ENCODE data around the gene TACC3.

Gene TACC3

GRCh38 chr4:1725521-1725920 lies 4.2 kb downstream of the TACC3 start:
- no peak for DNase-seq

- DNase-seq = peak; percentile 38
Measured at GRCh38 chr4:1726146-1726934, 5.0 kb downstream of the TACC3 start.

DNA sequence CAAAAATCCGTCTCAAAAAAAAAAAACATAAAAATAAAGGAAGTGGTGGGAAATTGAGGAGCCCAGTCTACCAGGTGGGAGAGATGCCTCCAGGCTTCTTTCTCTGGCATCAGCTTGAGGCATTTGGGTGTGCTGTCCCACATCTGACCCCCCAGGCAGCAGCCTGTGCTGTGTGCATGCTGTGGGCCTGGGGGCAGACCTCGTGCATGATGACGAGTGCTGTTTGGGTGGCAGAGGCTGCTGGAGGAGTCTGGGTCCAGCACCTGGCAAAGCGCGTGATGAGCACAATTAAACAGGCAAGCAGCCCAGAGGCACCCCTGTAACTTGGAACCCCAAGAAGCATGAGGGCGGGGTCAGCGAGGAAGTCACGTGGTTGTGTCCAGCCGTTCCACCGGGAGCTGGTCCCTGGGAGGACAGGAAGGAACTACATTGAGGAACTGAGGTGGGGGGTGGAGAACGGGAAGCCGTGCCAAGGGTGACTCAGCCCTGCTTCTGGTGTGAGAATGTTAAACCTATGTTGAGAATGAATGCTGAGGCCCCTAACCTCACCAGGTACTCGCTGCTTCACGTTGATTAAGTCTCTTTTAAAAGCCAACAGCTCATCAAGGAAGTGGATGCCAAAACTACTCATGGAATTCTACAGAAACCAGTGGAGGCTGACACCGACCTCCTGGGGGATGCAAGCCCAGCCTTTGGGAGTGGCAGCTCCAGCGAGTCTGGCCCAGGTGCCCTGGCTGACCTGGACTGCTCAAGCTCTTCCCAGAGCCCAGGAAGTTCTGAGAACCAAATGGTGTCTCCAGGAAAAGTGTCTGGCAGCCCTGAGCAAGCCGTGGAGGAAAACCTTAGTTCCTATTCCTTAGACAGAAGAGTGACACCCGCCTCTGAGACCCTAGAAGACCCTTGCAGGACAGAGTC lies 6.1 kb downstream of the TACC3 start:
- DNase-seq = no peak

DNA sequence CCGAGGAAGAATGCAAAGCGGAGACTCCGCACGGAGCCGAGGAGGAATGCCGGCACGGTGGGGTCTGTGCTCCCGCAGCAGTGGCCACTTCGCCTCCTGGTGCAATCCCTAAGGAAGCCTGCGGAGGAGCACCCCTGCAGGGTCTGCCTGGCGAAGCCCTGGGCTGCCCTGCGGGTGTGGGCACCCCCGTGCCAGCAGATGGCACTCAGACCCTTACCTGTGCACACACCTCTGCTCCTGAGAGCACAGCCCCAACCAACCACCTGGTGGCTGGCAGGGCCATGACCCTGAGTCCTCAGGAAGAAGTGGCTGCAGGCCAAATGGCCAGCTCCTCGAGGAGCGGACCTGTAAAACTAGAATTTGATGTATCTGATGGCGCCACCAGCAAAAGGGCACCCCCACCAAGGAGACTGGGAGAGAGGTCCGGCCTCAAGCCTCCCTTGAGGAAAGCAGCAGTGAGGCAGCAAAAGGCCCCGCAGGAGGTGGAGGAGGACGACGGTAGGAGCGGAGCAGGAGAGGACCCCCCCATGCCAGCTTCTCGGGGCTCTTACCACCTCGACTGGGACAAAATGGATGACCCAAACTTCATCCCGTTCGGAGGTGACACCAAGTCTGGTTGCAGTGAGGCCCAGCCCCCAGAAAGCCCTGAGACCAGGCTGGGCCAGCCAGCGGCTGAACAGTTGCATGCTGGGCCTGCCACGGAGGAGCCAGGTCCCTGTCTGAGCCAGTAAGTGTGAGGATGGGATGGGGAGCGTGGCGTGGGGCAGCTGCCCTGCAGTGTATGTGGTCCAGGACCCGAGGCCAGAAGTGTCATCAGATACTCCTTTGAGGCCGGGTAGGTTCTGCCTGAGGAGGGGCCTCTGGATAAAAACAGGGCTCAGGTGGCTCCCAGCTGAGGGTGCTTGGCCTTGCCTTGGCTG lies 7.0 kb downstream of the TACC3 start:
- DNase-seq = no peak

DNA sequence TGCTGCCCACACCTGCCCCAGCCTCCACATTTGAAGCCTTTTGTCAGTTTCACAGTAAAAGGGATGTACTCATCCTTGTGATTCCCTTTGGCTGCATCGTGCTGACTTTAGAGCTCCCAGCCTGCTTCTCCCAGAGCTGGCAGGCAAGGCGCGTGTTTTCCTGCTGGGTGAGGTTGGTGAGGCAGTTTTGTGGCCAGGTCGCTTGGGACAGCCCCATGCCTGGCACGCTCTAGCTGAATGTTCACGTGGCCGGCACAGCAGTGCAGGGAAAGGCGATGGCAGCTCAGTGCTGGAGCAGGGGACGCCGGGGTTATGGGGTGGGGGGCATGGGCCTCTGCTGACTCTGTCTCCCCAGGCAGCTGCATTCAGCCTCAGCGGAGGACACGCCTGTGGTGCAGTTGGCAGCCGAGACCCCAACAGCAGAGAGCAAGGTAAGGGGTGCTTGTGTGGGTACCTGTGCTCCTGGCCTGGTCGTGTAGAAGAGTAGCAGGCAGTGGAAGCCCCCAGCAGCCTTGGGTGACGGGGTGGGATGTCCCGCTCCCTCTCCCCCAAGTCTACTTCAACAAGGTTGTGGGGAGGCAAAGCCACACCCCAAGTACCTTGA lies 9.3 kb downstream of the TACC3 start:
- no peak for DNase-seq

DNA sequence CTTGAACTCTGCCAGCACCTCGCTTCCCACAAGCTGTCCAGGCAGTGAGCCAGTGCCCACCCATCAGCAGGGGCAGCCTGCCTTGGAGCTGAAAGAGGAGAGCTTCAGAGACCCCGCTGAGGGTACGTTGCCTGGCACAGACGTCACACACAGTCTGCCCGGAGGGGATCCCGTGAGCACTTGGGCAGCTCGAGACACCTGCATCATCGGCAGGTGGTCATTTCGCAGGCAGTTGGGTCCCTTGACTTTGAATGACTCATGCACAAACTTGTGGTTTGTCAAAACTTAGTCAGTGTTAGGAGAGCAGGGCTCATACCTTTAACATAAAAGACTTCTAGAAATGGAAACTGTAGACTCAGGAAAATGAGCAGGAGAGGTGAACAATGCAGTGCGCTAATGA lies 9.9 kb downstream of the TACC3 start:
- DNase-seq = no peak

- DNase-seq = peak; percentile 7
Measured at GRCh38 chr4:1732911-1733310, 11.6 kb downstream of the TACC3 start.

DNA sequence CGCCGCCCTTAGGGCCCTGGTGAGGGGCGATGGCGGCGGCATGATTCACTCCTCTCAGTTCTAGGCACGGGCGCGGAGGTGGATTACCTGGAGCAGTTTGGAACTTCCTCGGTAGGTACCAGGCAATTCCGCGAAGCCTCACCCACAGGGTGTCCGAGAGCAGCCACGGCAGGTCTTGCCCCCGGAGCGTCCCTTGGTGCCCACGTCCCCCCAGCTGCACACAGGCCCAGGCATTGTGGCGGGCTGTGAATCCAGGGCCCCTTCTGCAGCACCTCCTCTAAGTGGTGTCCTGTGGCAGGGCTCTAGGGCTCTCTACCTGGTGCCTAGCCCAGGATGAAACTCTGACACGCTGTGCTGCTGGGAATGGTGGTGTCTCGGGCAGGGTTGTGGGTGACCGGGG lies 13.9 kb downstream of the TACC3 start:
- DNase-seq = no peak

- no peak for DNase-seq
Measured at GRCh38 chr4:1736812-1737211, 15.5 kb downstream of the TACC3 start.

GRCh38 chr4:1737666-1738065 lies 16.3 kb downstream of the TACC3 start:
- DNase-seq = no peak

DNA sequence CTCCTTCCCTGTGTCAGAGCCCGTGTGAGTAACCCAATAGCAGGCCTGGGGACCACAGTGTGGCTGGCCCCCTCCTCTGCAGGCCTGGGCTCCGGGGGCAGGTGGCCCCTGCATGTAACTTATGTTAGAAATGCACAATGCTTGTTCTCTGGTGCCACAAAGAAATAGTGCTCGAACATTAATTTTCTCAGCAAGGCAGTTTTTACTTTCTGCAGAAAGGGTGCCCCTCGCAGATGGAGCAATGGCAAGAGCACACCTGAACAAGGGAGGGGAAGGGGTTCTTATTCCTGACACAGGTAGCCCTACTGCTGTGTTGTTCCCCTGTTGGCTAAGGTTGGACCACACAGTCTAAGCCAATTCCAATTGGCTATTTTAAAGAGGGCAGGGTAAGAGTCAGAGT lies 17.1 kb downstream of the TACC3 start:
- no peak for DNase-seq

DNA sequence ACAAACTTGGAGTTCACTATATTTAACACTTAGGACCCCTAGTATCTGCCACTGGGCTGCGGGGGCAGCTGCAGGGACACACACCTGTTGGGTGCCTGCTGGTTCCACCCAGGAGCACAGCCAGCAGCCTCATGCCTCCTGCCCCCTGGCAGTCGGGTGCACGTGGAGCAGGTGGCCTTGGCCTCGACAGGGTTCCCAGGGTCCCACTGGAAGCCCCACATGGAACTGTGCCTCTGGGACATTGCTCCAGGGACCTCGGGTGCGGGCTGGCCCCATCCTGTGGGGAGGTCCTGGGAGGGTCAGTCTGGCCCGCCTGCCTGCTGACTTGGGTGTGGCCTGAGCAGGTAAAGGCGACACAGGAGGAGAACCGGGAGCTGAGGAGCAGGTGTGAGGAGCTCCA lies 18.0 kb downstream of the TACC3 start:
- DNase-seq = no peak

DNA sequence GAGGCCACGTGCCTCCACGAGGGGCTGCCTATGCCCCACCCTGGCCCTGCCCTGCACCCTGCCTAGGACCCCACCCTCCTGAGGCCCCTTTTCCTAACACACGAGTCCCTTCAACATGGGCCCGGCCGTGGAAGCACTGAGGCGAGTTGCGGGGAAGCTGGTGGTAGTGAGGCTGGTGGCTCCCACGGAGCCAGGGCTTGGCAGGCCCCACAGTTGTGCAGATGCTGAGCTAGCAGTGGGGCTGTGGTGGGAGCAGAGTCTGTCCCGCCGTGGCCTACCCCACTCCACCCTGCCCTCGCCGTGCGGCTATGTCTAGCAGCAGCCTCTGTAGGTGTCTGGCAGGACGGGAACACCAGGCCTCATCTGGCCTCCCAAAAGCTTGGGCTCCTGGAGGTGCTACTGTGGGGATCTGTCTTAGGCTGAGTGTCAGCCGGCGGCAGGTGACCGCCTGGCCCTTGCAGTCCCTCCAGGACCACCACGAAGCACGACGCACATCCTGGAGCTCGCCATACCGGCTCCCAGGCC lies 18.8 kb downstream of the TACC3 start:
- no peak for DNase-seq

DNA sequence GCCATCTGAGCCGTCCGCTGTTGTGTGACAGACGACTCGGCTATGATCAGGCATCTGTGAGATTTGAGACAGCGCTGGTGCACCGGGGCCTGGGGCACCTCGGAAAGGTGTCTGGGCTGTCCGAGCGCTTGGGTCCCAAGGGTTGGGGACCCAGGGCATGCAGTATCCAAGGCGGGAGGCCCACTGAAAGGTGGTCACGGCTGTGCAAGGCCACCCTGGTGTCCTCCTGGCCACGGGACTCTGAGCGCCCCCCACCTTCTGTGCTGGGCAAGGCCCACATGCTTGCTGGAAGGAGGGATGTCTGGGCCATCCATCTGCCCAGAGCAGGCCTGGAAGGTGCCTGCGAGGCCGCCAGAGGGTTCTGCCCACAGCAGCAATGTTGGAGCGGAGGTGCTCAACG lies 19.9 kb downstream of the TACC3 start:
- no peak for DNase-seq

- DNase-seq = no peak
Measured at GRCh38 chr4:1743551-1743950, 22.2 kb downstream of the TACC3 start.

- no peak for DNase-seq
Measured at GRCh38 chr4:1743975-1744374, 22.7 kb downstream of the TACC3 start.

- no peak for DNase-seq
Measured at GRCh38 chr4:1744552-1744951, 23.2 kb downstream of the TACC3 start.

DNA sequence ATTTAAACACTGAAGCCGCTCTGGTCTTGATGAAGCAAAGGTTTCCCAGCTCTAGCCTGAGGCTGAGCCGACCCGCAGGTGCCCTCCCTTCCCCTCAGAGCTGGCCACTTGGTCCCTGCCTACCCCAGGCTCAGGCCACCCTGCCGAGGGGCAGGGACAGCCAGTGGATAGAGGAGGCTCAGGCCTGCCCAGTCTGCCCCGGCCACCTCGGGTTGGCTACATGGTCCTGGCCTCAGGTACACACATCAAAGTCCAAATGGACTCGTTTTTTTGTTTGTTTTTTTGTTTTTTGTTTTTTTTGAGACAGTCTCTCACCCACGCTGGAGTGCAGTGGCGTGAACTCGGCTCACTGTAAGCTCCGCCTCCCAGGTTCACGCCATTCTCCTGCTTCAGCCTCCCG lies 23.8 kb downstream of the TACC3 start:
- no peak for DNase-seq

GRCh38 chr4:1745697-1746096 lies 24.4 kb downstream of the TACC3 start:
- no peak for DNase-seq

- DNase-seq = peak; percentile 16
Measured at GRCh38 chr4:1746265-1746691, 25.0 kb downstream of the TACC3 start.

GRCh38 chr4:1746919-1747602 lies 25.7 kb downstream of the TACC3 start:
- DNase-seq = no peak

- no peak for DNase-seq
Measured at GRCh38 chr4:1747603-1747967, 26.3 kb downstream of the TACC3 start.

All from NCI-H2171 treated with DMSO at 0.1 percent for 48 hours (cell line).